Measurements from ENCODE around the gene CTNNA1.
"Not testable (repeated sequence)": the region's sequence is repeated elsewhere in the genome, so short reads cannot be mapped to it uniquely, and the experiment has no call there.

Gene CTNNA1

GRCh38 chr5:138760448-138761110 is 7.4 kb downstream of the CTNNA1 start:
- no peak for DNase-seq

GRCh38 chr5:138761115-138761514 is 7.9 kb downstream of the CTNNA1 start:
- not testable (repeated sequence) for DNase-seq

GRCh38 chr5:138761670-138762069 is 8.4 kb downstream of the CTNNA1 start:
- DNase-seq, result not testable (repeated sequence)

GRCh38 chr5:138762110-138762509 is 8.9 kb downstream of the CTNNA1 start:
- DNase-seq, result no peak

GRCh38 chr5:138763037-138763778 is 10.0 kb downstream of the CTNNA1 start:
- DNase-seq, result no peak

- DNase-seq, result no peak
Measured at GRCh38 chr5:138770291-138770690, 17.1 kb downstream of the CTNNA1 start.

GRCh38 chr5:138770977-138771376 is 17.8 kb downstream of the CTNNA1 start:
- DNase-seq, result no peak

- DNase-seq, result no peak
Measured at GRCh38 chr5:138772986-138773594, 19.9 kb downstream of the CTNNA1 start.

- DNase-seq, result not testable (repeated sequence)
Measured at GRCh38 chr5:138773624-138774023, 20.4 kb downstream of the CTNNA1 start.

- DNase-seq, result no peak
Measured at GRCh38 chr5:138775034-138775433, 21.8 kb downstream of the CTNNA1 start.

GRCh38 chr5:138778234-138778633 is 25.0 kb downstream of the CTNNA1 start:
- no peak for DNase-seq

- DNase-seq, result no peak
Measured at GRCh38 chr5:138783976-138784375, 30.8 kb downstream of the CTNNA1 start.

- no peak for DNase-seq
Measured at GRCh38 chr5:138784590-138784989, 31.4 kb downstream of the CTNNA1 start.

GRCh38 chr5:138789771-138790242 is 36.6 kb downstream of the CTNNA1 start:
- DNase-seq, result peak; percentile 44 to 72 (median 51)

GRCh38 chr5:138790684-138791083 is 37.5 kb downstream of the CTNNA1 start:
- no peak for DNase-seq

GRCh38 chr5:138792195-138792790 is 39.1 kb downstream of the CTNNA1 start:
- no peak for DNase-seq

GRCh38 chr5:138793575-138793974 is 40.4 kb downstream of the CTNNA1 start:
- peak in 3 of 4 experiments; percentile 8 to 45 (median 43) for DNase-seq

GRCh38 chr5:138803285-138803684 is 50.1 kb downstream of the CTNNA1 start:
- DNase-seq, result no peak

- no peak for DNase-seq
Measured at GRCh38 chr5:138803935-138804334, 50.7 kb downstream of the CTNNA1 start.

- DNase-seq, result no peak
Measured at GRCh38 chr5:138805096-138805495, 51.9 kb downstream of the CTNNA1 start.

- DNase-seq, result peak; percentile 2 to 48 (median 24)
Measured at GRCh38 chr5:138807182-138807581, 54.0 kb downstream of the CTNNA1 start.

GRCh38 chr5:138809391-138809790 is 56.2 kb downstream of the CTNNA1 start:
- DNase-seq, result no peak

GRCh38 chr5:138810861-138811260 is 57.6 kb downstream of the CTNNA1 start:
- not testable (repeated sequence) for DNase-seq

Data from suppressor macrophage (primary cell).